ENCODE measurements around the gene C1R. TPM values are rescaled to one million over a fixed set of nuclear protein-coding genes. Genes with fewer than 3 reads are reported as not detected.

C1R gene
- total and polyA plus RNA-seq, 2 of the 8 experiments (the other 6 are each of a cell fraction or from before 2014, with no cell fraction given) = 6.9 to 16.3 TPM

DNA sequence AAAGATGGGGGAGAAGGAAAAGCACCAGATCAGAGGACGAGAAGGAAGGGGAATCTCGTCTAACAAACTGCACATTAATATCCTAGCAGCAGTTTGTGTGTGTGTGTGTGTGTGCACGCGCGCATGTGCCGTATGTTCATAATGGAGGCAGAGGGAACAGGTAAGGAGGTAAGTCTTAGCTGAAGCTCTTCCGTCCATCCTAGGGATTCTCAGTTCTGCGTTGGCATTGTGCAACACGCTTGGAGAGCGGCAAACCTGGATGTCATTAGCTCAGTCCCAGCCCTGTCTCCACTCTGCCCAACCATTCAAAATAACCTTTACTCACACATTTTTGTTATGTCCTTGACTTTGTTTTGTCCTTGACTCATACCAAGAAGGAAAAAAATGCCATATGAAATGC lies 1.6 kb upstream of the C1R start:
- peaks cover 1% of the 10 kb centered on the region; the same call in 1 of the 2 replicates for H3K23me2 ChIP-seq (ENCODE audit: low read depth, low read length)
- H3K79me1 ChIP-seq (ENCODE audit: low read depth, low read length) = no peaks in the 10 kb centered on the region
- H4K5ac ChIP-seq (ENCODE audit: insufficient read length, low read depth, low read length) = no peak overlapping the region
- no peak overlapping the region for H2BK20ac ChIP-seq (ENCODE audit: low read length)
- no peak overlapping the region for H3K4me3 ChIP-seq (ENCODE audit: extremely low read depth in 1 of 4, insufficient read depth in 2 of 4, low read depth in 3 of 4, low read length in 4 of 4)
- H3K36me3 ChIP-seq (ENCODE audit: control insufficient read depth in 2 of 4, insufficient read depth in 4 of 4, low read length in 3 of 4) = peaks cover 0 to 4% (median 0%) of the 10 kb centered on the region in 4 experiments; a peak in 1 of 8 replicates
- H3K79me2 ChIP-seq (ENCODE audit: control insufficient read depth in 1 of 2, insufficient read depth in 2 of 2, low read length in 2 of 2) = no peaks in the 10 kb centered on the region
- peak overlapping the region; percentile 39; the same call in 1 of the 2 replicates for H2BK12ac ChIP-seq (ENCODE audit: low read depth, low read length)
- peaks cover 0 to 3% of the 10 kb centered on the region in 2 experiments for H4K20me1 ChIP-seq (replicated peaks in 1 of 2; ENCODE audit: control insufficient read depth in 1 of 2, insufficient read depth in 2 of 2, low read length in 2 of 2)
- no peak overlapping the region for H3K4me2 ChIP-seq (ENCODE audit: insufficient read depth in 1 of 2, low read depth in 2 of 2, low read length in 2 of 2)
- H3K56ac ChIP-seq (replicated peaks; ENCODE audit: insufficient read length, low read depth, low read length) = no peak overlapping the region
- H2AFZ ChIP-seq (ENCODE audit: low read length) = no peak overlapping the region
- no peak overlapping the region for H3K14ac ChIP-seq (ENCODE audit: insufficient read length)
- no peak overlapping the region for H4K91ac ChIP-seq (replicated peaks; ENCODE audit: insufficient read length, low read length)
- H3K18ac ChIP-seq (ENCODE audit: extremely low read depth, low read length) = no peak overlapping the region
- H2BK5ac ChIP-seq (ENCODE audit: low read depth, low read length) = peak overlapping the region; percentile 46; the same call in 1 of the 2 replicates
- no peaks in the 10 kb centered on the region; a peak in 1 of 7 replicates for H3K27me3 ChIP-seq (replicated peaks in 1 of 4; ENCODE audit: control insufficient read depth in 3 of 4, extremely low read depth in 1 of 4, insufficient read depth in 3 of 4, low read length in 3 of 4)
- no peak overlapping the region for H3K27ac ChIP-seq (ENCODE audit: low read depth, low read length)
- peaks cover 7 to 21% (median 16%) of the 10 kb centered on the region in 4 experiments for H3K4me1 ChIP-seq (replicated peaks in 1 of 4; ENCODE audit: control insufficient read depth in 3 of 4, insufficient read depth in 4 of 4, low read length in 3 of 4)
- H3K4ac ChIP-seq (replicated peaks; ENCODE audit: insufficient read length, low read depth, low read length) = no peak overlapping the region
- no peak overlapping the region for H2BK15ac ChIP-seq (ENCODE audit: low read length)
- H3K9ac ChIP-seq (replicated peaks in 1 of 4; ENCODE audit: extremely low read depth in 1 of 4, low read depth in 3 of 4, low read length in 3 of 4) = no peak overlapping the region
- H3K9me3 ChIP-seq (ENCODE audit: insufficient read depth in 2 of 2, low read depth in 1 of 2, low read length in 1 of 2) = no peaks in the 10 kb centered on the region
- no peak for FAIRE-seq
- ChIA-PET POLR2A (ENCODE audit: partially characterized antibody) (interaction anchor here (0.9 to 5.6 kb wide), 8 partner anchors 8 to 150 kb away, joined by 3 to 42 read pairs (median 3); partner anchors contain the start of genes C12orf57, C1RL, CLSTN3 and RNU7-1), CTCF (ENCODE audit: partially characterized antibody) (interaction anchor here (0.8 to 4.0 kb wide), 13 partner anchors 14 to 170 kb away, joined by 3 to 34 read pairs (median 4); partner anchors contain the start of genes C1RL and C1S)
- no peak for DNase-seq (ENCODE audit: low read depth in 1 of 2, low spot score in 2 of 2)
- peak overlapping the region; percentile 60 for H2AK5ac ChIP-seq (ENCODE audit: low read depth, low read length)
- no peak overlapping the region for H2BK120ac ChIP-seq (replicated peaks; ENCODE audit: low read depth, low read length)
- H4K8ac ChIP-seq (ENCODE audit: extremely low read depth, insufficient read depth, low read length) = no peak overlapping the region
- 91% methylated on average over 10 of the region's 10 CpGs; no CpG with 5 or more reads in 1 of the 2 experiments for WGBS, 2 experiments (ENCODE audit: extremely low coverage in 1 of 2, insufficient coverage in 1 of 2, insufficient read length in 1 of 2, insufficient replicate concordance in 2 of 2, low coverage in 1 of 2, low lambda C conversion rate in 2 of 2, missing lambda C conversion rate in 1 of 2)
- H3K23ac ChIP-seq (ENCODE audit: insufficient read length) = no peak overlapping the region
- TF ChIP-seq CBX8 (IDR thresholded peaks at IDR 0.05; ENCODE audit: borderline replicate concordance, low read depth, low read length) (no peak), CREB1 (IDR thresholded peaks at IDR 0.05) (no peak), RFX5 (IDR thresholded peaks at IDR 0.05; ENCODE audit: borderline replicate concordance, low read depth, low read length) (no peak), KDM5A (IDR thresholded peaks at IDR 0.05; ENCODE audit: low read length) (no peak), POLR2AphosphoS5 (IDR thresholded peaks at IDR 0.05; ENCODE audit: low read depth, low read length) (no peak), CBX5 (IDR thresholded peaks at IDR 0.05; ENCODE audit: low read depth, low read length) (no peak), NANOG (IDR thresholded peaks at IDR 0.05; ENCODE audit: insufficient read depth, low read depth, low read length, poor library complexity, severe bottlenecking) (no peak), MAFK (IDR thresholded peaks at IDR 0.05; ENCODE audit: low read depth, low read length) (no peak), POLR2A (IDR thresholded peaks at IDR 0.05; ENCODE audit: control extremely low read depth in 1 of 2, low read depth in 2 of 2, low read length in 2 of 2) (no peak), ASH2L (IDR thresholded peaks at IDR 0.05; ENCODE audit: low read length) (no peak), GTF2F1 (IDR thresholded peaks at IDR 0.05; ENCODE audit: borderline replicate concordance, low read depth, low read length) (no peak), TAF7 (optimal IDR thresholded peaks at IDR 0.05; ENCODE audit: borderline replicate concordance, low read depth, low read length) (no peak), CEBPB (IDR thresholded peaks at IDR 0.05; ENCODE audit: low read depth, low read length) (no peak), SIX5 (IDR thresholded peaks at IDR 0.05; ENCODE audit: low read depth, low read length) (no peak)
- TF ChIP-seq, protein P1, sequence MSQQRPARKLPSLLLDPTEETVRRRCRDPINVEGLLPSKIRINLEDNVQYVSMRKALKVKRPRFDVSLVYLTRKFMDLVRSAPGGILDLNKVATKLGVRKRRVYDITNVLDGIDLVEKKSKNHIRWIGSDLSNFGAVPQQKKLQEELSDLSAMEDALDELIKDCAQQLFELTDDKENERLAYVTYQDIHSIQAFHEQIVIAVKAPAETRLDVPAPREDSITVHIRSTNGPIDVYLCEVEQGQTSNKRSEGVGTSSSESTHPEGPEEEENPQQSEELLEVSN (IDR thresholded peaks at IDR 0.05) = no peak
